HepG2 (cell line): ENCODE data around the gene TBC1D20. TPM values are rescaled to one million over a fixed set of nuclear protein-coding genes. Genes with fewer than 3 reads are reported as not detected.

Experiments
- AHR ChIP-seq: IDR thresholded peaks from 2 replicates; pipeline ENCODE4 v1.6.1; 2018; ENCODE audit warnings: missing genetic modification reagents, missing compliant biosample characterization
- CBX1 ChIP-seq: IDR thresholded peaks from one replicate; pipeline ENCODE4 v1.6.1; 2016; ENCODE audit warnings: antibody characterized with exemption, low read depth
- IRX3 ChIP-seq: sonication (generic); formaldehyde crosslinking; IDR thresholded peaks from 2 replicates; pipeline ENCODE4 v1.8.1; 2023; ENCODE audit warnings: mild to moderate bottlenecking, low read depth, missing genetic modification reagents, borderline replicate concordance
- PAXIP1 ChIP-seq: sonication (generic); formaldehyde crosslinking; conservative IDR thresholded peaks from 2 replicates; pipeline ENCODE4 v1.4.0; 2020; ENCODE audit warnings: mild to moderate bottlenecking, missing genetic modification reagents, moderate library complexity
- PRDM10 ChIP-seq: sonication (generic); formaldehyde crosslinking; IDR thresholded peaks from 2 replicates; pipeline ENCODE4 v1.4.0; 2020; ENCODE audit warnings: low read depth, missing genetic modification reagents
- STAG1 ChIP-seq: sonication (generic); formaldehyde crosslinking; IDR thresholded peaks from 2 replicates; pipeline ENCODE4 v1.4.0; 2020; ENCODE audit warnings: missing genetic modification reagents
- ZIK1 ChIP-seq: sonication (generic); formaldehyde crosslinking; IDR thresholded peaks from 2 replicates; pipeline ENCODE4 v1.5.0; 2020; ENCODE audit warnings: mild to moderate bottlenecking, low read depth, missing genetic modification reagents, borderline replicate concordance
- ZNF264 ChIP-seq: sonication (generic); formaldehyde crosslinking; IDR thresholded peaks from 2 replicates; pipeline ENCODE4 v1.4.0; 2020; ENCODE audit warnings: missing genetic modification reagents
- ZNF879 ChIP-seq: sonication (generic); formaldehyde crosslinking; IDR thresholded peaks from 2 replicates; pipeline ENCODE4 v1.8.1; 2023; ENCODE audit warnings: missing genetic modification reagents
- polyA plus RNA-seq, 8 experiments: library from polyadenylated mRNA; depleted of rRNA in 3 of 8; stranded (reverse) in 7 of 8; unstranded in 1 of 8; fragments of >200 nt; fragmentation: Illumina TruSeq in 4 of 8; extraction: Trizol in 4 of 8; gene quantifications; 2 replicates each; pipeline versions ENCODE4 v1.2.1 to v1.2.3, GENCODE V29; 2011 to 2016; ENCODE audit warnings: low read depth in 4 of 8, missing spikeins in 1 of 8, mixed read lengths in 1 of 8; ENCODE audit not compliant: insufficient read depth in 1 of 8
- total RNA-seq, 5 experiments: library from RNA; depleted of rRNA; stranded (reverse); fragments of >200 nt; fragmentation: Illumina TruSeq; extraction: Trizol; gene quantifications; 2 replicates each; pipeline ENCODE4 v1.2.3, GENCODE V29; 2016; ENCODE audit warnings: low read depth in 1 of 5
- TF ChIP-seq, protein P1 (sequence below): sonication (generic); formaldehyde crosslinking; IDR thresholded peaks from 2 replicates; pipeline ENCODE4 v1.4.0; 2020; ENCODE audit warnings: missing genetic modification reagents
- TF ChIP-seq, protein P2 (sequence below): sonication (generic); formaldehyde crosslinking; IDR thresholded peaks from 2 replicates; pipeline ENCODE4 v1.4.0; 2020; ENCODE audit warnings: missing genetic modification reagents, borderline replicate concordance

Gene TBC1D20
- total and polyA plus RNA-seq, 2 of the 13 experiments (the other 11 are each of a cell fraction or from before 2014, with no cell fraction given), result 36.6 to 47.1 TPM

DNA sequence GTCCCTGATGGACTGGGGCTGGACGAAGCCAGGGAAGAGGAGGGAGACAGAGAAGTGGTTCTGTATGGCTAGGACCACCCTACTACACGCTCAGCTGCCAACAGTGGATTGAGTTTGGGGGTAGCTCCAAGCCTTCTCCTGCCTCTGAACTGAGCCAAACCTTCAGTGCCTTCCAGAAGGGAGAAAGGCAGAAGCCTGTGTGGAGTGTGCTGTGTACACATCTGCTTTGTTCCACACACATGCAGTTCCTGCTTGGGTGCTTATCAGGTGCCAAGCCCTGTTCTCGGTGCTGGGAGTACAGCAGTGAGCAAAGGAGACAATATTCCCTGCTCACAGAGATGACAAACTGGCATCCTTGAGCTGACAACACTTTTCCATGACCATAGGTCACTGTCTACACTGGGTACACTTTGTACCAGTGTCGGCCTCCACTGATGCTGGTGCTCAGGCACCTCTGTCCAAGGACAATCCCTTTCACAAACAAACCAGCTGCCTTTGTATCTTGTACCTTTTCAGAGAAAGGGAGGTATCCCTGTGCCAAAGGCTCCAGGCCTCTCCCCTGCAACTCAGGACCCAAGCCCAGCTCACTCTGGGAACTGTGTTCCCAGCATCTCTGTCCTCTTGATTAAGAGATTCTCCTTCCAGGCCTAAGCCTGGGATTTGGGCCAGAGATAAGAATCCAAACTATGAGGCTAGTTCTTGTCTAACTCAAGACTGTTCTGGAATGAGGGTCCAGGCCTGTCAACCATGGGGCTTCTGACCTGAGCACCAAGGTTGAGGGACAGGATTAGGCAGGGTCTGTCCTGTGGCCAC, 65.5 kb downstream of the TBC1D20 start (continued):
- TF ChIP-seq AHR, result no peak
- TF ChIP-seq STAG1 (CRISPR knock-in tag), result peak; percentile 48
- peak; percentile 80; the same call in 1 of the 2 replicates for TF ChIP-seq IRX3 (CRISPR knock-in tag)
- TF ChIP-seq PRDM10, result peak; percentile 88
- TF ChIP-seq, protein P1, sequence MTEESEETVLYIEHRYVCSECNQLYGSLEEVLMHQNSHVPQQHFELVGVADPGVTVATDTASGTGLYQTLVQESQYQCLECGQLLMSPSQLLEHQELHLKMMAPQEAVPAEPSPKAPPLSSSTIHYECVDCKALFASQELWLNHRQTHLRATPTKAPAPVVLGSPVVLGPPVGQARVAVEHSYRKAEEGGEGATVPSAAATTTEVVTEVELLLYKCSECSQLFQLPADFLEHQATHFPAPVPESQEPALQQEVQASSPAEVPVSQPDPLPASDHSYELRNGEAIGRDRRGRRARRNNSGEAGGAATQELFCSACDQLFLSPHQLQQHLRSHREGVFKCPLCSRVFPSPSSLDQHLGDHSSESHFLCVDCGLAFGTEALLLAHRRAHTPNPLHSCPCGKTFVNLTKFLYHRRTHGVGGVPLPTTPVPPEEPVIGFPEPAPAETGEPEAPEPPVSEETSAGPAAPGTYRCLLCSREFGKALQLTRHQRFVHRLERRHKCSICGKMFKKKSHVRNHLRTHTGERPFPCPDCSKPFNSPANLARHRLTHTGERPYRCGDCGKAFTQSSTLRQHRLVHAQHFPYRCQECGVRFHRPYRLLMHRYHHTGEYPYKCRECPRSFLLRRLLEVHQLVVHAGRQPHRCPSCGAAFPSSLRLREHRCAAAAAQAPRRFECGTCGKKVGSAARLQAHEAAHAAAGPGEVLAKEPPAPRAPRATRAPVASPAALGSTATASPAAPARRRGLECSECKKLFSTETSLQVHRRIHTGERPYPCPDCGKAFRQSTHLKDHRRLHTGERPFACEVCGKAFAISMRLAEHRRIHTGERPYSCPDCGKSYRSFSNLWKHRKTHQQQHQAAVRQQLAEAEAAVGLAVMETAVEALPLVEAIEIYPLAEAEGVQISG, result peak; percentile 85
- TF ChIP-seq ZIK1 (CRISPR knock-in tag), result peak; percentile 44; the same call in 1 of the 2 replicates
- TF ChIP-seq ZNF879, result no peak; the same call in 1 of the 2 replicates
- TF ChIP-seq ZNF264, result peak; percentile 98
- TF ChIP-seq, protein P2, sequence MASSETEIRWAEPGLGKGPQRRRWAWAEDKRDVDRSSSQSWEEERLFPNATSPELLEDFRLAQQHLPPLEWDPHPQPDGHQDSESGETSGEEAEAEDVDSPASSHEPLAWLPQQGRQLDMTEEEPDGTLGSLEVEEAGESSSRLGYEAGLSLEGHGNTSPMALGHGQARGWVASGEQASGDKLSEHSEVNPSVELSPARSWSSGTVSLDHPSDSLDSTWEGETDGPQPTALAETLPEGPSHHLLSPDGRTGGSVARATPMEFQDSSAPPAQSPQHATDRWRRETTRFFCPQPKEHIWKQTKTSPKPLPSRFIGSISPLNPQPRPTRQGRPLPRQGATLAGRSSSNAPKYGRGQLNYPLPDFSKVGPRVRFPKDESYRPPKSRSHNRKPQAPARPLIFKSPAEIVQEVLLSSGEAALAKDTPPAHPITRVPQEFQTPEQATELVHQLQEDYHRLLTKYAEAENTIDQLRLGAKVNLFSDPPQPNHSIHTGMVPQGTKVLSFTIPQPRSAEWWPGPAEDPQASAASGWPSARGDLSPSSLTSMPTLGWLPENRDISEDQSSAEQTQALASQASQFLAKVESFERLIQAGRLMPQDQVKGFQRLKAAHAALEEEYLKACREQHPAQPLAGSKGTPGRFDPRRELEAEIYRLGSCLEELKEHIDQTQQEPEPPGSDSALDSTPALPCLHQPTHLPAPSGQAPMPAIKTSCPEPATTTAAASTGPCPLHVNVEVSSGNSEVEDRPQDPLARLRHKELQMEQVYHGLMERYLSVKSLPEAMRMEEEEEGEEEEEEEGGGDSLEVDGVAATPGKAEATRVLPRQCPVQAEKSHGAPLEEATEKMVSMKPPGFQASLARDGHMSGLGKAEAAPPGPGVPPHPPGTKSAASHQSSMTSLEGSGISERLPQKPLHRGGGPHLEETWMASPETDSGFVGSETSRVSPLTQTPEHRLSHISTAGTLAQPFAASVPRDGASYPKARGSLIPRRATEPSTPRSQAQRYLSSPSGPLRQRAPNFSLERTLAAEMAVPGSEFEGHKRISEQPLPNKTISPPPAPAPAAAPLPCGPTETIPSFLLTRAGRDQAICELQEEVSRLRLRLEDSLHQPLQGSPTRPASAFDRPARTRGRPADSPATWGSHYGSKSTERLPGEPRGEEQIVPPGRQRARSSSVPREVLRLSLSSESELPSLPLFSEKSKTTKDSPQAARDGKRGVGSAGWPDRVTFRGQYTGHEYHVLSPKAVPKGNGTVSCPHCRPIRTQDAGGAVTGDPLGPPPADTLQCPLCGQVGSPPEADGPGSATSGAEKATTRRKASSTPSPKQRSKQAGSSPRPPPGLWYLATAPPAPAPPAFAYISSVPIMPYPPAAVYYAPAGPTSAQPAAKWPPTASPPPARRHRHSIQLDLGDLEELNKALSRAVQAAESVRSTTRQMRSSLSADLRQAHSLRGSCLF (CRISPR knock-in tag), result no peak
- peak; percentile 100 for TF ChIP-seq PAXIP1 (CRISPR knock-in tag)
- no peak for TF ChIP-seq CBX1
